ENCODE data around the gene GNAT2.

GNAT2 gene

DNA sequence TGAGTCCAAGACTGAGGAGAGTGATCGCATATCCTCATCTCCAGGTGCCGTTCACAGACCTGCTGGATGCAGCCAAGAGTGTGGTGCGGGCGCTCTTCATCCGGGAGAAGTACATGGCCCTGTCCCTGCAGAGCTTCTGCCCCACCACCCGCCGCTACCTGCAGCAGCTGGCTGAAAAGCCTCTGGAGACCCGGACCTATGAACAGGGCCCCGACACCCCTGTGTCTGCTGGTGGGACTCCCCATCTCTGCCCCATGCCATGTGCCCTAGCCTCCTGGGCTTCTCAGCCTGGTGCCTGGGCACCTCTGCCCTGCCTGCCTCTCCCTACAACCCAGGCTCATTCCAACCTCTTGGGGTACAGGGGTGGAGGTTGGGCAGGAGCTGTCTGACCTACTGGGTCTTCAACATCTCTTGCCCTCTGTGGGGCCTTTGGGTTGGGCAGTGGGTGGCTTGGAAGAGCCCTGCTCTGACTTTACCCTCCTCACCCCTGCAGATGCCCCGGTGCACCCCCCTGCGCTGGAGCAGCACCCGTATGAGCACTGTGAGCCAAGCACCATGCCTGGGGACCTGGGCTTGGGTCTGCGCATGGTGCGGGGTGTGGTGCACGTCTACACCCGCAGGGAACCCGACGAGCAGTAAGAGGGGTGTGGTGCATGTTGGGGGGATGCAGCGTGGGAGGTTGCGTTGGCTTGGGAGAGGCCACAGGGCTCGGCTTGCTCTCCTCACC is 7.4 kb upstream of the GNAT2 start:
- no peak for DNase-seq

DNA sequence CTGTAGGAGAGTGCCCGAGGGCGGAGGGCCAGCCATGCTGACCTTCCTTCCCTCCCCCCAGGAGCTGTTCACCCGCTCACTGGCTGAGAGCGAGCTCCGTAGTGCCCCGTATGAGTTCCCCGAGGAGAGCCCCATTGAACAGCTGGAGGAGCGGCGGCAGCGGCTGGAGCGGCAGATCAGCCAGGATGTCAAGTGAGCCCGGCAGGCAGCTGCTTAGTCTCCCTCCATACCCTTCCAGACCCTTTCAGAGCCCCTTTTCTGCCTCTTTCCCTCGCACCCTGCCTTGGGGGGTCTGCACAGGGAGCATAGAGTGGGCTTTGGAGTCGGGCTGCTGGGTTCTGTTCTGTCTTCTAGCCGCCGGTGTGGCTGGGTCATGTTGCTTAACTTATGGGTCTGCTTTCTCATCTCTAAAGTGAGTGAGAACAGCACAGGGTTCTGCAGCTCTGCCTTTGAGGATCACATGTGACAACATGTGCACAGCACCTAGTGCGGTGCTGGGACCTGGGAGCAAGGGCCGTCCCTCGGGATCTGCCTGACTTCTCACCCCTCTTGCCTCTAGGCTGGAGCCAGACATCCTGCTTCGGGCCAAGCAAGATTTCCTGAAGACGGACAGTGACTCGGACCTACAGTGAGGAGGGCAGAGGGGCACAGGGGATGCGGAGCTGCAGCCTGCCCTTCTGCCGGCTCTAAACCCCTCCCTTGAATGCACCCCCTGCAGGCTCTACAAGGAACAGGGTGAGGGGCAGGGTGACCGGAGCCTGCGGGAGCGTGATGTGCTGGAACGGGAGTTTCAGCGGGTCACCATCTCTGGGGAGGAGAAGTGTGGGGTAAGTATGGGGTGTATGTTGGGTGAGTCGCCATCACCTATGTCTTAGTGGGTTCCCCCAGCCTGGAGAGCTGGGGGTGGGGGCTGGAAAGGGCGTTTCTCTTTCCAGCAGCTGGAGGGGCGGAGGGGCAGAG is 6.5 kb upstream of the GNAT2 start:
- DNase-seq, result no peak

DNA sequence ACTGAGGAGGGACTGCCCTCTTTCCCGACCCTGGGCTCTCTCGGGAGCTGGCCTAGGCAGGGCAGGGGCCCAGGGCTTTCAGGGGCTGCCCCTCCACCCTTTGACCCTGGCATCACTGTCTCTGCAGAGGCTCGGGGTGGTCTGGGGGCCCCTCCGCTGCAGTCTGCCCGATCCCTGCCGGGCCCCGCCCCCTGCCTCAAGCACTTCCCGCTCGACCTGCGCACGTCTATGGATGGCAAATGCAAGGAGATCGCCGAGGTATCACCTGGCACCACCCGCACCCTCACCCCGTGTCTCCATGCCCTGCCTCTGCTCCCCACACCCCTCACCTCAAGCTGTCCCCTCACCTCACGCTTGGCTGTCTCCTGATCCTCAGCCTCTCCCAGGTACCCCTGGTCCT is 5.8 kb upstream of the GNAT2 start:
- DNase-seq, result no peak

DNA sequence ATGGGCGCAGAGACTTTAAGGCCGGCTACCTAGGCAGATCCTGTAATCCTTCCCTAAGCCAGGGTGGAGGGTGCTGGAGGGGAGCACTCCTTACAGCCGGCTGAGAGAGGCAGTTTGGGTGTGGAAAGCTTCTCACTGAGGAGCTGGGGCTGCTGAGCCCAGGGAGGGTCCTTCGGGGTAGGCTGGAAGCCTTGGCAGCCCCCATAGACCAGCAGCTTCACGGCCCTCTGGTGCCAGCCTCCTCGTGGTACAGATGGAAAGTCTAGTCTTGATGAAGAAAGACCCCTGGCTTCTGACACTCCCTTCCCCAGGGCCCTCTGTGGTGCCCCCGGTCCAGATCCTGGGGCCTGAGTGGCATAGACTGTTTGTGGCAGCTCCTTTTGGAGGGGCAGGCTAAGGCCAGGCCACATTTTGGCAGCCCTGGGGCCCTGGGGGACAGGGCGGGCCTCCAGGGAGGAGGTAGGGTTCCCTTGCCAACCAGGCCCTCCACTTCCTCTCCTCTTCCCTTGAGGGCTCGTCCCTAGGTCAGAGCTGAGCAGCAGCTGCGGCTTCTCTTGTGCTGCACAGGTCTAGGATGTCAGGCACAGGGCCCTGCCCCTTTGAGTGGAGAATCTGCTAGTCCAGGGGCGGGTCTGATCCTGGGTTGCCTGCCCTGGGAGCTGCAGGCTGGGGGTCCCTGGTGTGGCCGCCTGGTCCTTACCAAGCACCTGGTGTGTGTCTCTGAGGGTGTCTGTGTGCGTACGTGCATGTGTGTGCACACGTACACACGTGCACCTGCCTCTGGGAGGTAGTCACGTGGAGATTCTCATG is 5.0 kb upstream of the GNAT2 start:
- no peak for DNase-seq

DNA sequence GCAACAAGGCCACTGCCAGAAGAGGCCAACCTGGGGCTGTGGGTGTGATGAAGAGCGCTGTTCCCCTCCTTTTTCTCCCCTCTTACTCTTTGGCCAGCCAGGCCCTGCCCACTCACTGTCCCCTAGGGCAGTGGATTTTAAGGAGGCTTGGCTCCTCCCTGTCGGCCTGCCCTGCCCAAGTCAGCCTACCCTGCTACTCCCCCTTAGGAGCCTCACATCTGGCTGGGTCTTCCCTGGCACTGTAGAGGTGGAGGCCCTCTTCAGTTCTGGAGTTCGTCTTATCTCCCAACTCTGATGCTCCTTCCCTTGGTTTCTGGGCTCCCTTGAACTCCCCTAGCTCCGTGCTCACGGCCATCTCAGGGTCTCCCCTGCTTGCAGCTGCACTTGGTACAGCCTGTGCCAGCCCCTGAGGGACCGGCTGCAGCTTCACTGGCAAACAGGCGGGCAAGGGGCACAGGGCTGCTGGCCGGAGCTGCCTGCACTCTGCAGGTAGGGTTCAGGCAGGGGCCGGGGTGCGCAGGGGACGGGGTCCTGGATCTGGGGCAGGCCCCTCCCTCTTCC is 4.3 kb upstream of the GNAT2 start:
- DNase-seq, result no peak

DNA sequence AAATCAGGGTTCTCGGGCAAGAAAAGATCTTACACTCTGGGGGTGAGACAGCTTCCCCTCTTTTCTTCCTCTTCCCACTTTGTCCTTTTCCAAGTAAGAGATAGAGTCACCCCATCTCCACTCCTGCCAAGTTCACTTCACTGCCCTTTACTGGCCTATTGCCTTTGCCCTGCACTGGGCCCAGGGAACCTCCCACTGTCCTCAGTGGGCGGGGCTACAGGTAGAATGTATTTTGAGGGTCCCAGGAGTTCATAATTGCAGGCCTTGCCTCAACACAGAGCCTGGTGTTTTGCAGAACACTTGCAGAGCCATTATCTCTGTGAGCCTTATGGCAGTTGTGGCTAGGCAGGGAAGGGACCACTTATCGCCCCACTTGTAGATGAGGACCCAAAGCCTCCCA is 3.5 kb upstream of the GNAT2 start:
- DNase-seq, result no peak

DNA sequence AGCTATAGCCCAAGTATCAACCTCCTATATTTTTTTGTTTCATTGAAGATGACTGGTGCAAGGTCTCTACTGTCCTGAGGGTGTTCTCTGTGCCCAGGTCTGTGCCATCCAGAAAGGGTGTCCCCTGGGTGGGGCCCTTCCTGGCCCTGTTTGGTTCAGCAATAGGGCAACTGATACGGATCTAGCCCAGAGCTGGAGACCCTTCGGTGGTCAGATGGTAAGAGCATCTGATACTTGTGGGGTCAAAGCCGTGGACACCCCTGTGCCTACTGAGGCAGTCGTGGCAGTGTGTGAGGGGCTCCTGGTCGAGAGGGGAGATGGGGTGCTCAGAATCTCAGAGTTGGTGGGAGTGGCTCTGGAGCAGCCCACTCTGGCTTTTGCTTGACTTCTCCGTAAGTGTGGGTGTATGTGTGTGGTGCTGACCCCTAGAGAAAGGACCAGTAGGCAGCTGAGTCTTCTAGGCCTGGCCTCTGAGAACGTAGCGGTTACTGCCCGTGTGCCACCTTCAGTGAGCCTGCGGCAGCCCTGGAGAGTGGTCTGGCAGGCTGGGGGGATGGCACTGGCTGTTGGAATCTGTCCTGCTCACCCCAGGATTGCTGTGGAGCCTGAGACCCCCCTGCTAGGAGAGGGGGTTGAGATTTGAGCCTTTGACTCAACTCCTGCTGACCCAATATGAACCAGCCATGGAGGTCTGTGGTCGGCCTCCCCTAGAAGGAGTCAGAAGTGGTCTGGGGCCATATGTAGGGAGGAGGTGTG is 2.9 kb upstream of the GNAT2 start:
- DNase-seq, result no peak

DNA sequence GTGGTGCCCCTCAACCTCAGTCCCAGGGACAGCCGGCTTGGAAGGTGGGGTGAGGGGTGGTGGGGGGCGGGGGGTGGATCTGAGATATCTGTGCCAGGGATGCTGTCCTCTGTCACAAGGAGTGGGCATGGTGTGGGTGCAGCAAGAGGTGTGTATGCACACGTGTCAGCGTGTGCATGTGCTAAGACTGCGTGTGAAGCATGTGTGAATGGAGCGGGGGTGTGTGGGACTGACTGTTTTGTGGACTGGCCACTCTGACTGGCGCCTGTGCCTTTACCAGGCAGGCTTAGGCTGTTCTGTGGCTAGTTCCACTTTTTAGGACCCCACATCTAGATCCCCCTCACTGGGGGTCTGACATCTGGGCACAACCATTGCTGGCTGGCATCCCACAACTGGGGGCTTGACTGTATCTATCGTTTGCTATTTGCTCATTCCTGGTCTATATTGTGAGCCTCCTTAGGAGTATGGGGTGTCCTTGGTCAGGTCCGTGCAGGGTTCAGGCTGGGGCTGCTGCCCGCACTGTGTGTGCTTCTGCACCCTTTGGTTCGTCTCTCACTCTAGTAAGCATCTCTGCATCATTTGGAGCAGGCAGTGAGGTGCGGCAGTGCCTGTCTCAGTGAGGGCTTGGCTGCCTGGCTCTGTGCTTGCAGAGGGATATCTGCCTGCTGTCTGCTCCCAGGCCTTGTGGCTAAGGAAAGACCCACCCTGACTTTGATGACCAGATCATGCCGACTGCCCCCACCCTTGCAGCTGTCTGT is 2.1 kb upstream of the GNAT2 start:
- no peak for DNase-seq

DNA sequence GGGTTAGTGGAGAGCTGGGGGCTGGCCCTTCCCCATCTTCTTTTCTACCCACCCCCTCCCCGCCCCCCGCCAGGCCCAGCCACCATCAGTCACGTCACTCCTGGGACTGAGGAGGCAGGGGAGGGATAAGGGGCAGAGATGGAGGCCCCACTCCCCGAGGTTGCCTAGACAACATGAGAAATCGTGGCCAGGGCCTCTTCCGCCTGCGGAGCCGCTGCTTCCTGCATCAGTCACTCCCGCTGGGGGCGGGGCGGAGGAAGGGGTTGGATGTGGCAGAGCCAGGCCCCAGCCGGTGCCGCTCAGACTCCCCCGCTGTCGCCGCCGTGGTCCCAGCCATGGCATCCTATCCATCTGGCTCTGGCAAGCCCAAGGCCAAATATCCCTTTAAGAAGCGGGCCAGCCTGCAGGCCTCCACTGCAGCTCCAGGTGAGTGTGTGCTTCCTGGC is 1.4 kb upstream of the GNAT2 start:
- peak; percentile 84 to 95 for DNase-seq

DNA sequence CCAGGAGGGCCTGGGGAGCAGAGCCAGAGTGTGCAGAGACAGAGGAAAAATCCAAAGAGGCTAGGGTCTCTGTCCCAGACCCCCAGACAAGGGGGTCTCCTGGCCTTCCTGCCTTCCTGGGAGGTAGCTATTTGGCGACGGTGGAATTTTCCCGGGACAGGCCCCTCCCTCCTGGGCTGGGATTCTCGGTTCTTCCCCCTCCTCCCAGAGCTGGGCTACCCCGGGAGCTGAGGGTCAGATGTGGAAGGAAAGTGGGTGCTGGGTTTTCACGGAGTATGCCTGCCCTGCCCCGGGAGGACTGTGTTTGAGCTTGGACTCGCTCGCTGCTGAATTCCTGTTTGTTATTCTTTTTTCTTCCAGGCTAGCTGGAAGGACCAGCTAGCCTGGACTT is 980 bp upstream of the GNAT2 start:
- peak; percentile 9 to 35 for DNase-seq

DNA sequence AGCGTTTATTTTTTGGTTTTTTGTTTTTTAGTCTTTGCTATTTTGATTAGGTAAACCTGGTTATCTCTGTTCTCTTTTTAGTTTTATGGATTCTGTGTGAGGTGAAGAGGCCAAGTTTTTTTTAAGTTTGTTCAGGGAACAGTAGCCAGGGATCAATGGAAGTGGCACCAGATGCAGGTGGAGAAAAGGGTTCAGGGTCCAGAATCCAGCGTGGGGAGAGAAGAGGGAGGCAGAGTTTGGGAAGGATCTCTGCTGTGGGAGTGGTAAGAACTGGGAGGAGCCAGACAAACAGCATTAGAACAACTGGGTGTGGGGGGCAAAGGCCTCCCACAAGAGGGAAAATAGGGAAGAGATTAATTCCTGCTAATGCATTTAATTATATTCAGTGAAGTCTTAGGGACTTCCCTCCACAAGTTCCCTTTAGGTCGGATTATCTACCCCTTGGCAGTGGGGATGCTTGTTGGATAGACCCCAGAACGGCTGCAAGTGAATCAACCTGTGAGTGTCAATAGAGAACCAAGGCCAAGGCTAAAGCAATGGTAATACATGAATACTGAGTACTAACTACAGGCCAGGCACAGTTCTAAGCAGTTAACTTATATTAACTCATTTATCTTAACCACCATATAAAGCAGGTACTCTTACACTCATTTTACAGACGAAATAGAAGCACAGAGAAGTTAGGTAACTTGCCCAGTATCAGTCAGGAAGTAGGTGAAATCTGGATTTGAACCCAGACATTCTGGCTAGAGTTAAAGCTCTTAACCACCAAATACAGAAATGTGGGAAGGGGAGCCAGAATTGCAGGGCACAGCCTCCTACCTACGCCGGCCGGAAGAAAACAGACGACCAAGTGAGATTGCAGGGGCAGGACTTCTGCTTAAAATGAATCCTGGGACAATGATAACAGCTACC is 498 bp downstream of the GNAT2 start:
- peak in 1 of 2 experiments; percentile 19 for DNase-seq

DNA sequence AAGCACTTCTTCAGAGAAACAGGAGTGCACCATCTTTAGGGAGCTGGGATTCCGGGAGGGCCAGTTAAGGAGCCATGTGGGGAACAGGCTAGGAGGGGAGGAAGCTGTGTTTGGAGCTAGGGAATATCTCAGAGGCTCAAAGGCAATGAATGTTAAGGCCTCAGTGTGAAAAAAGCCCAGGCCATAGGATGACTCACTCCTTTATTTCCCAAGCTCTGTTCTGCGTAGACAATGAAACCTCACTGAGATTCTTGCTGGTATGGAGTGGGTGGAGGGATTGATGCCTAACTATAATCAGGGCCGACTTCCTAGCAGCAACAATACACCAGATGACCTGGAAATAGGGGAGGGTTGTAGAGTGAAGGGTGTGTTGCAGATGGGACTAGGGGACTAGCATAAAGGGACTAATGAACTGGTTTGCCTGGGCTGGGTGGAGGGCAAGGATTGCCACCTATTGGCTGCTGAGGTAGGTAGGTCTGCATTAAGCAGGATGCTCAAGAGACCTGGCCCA is 2.1 kb downstream of the GNAT2 start:
- DNase-seq, result no peak

DNA sequence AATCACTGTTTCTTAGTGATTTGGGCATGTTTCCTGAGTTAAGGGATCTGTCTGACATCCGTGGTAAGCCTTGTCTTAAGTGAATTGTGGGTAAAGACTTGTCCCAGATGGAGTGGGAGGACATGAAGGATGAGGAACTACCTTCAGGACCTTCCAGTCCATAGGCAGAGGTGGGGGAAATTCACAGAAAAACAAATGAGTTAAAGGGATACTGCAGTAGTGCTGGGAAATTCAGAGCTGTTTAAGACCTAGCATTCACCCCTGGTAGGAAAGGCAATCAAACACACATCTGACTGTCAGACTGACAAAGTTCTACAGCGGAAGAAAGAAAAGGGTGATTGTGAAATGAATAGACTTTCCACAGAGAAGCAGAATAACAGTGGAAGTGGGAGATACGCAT is 3.0 kb downstream of the GNAT2 start:
- DNase-seq, result no peak

DNA sequence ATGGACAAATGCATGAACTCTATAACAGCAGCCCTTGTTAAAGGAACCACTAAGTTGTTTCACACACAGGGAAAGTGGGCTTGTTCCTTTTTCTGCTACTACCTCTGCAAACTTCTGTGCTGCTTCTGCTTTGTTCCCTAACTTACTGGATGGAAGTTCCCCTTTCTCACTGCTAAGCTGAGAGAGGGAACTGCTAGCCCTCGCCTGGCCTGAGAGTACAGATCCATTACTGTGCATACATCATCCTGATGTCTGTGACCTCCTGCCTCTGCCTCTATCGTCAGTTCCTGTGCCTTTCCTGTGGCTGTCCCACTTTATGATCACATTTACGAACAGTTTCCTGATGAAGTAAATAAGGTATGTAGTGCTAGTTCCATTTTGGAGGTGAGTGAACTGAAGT is 3.5 kb downstream of the GNAT2 start:
- no peak for DNase-seq

DNA sequence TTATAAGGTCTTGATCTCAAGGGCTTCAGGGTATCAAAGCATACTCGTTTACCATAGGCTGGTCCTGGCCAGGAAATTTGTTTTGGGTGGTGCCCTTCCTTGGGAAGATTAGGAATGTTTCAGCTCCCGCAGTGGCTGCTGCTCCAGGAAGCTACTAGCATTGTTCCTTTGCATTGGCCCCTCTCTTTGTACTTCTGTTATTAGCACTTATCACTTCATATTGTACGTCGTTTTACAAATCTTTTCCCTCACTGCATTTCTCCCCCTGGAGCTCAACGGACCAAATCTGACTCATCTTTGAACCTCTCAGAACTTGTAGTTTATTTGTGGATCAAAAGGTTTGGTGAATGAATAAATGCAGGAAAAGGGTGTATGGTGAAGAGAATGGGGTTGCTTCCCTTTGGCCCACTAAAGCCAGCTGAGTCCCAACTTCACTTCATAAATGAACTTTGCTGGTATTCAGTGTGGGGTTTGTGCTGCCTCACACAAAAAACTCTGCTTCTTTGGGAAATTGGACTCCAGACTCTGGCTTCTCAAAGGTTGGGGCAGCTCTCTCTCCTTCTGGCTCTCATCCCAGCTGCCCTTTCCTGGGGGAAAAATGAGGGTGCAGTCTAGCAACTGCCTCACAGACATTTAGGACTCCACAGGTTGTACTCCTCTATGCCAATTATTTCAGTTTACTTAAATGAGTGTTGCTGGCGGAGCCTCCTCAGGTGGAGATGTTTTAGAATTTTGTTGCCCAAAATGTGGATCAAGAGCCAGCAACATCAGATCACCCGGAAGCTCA is 5.9 kb downstream of the GNAT2 start:
- no peak for DNase-seq

DNA sequence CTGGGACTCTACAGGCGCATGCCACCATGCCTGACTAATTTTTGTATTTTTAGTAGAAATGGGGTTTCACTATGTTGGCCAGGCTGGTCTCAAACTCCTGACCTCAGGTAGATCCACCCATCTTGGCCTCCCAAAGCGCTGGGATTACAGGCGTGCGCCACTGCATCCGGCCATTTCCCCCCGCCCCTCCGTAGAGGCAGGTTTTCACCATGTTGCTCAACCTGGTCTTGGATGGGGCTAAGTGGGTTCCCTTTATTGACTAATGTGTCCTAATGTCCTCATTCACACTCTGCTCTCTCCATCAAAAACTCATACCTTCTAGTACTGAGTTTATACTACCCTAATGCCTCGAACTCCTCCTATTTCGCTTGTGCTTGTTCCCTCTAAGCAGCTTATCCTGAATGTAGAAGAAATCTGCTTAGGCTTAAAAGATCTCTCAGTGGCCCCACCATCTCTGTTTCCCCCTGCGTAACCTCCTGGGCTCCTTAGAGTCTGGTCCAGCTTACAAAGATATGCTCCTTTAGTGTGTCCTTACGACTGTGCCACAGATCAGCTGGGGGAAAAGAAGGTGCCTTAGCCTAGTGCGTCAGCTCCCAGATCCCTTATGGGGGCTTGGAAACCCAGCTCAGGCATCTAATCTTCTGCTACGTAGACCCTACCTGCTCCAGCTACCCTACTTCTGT is 8.0 kb downstream of the GNAT2 start:
- no peak for DNase-seq

DNA sequence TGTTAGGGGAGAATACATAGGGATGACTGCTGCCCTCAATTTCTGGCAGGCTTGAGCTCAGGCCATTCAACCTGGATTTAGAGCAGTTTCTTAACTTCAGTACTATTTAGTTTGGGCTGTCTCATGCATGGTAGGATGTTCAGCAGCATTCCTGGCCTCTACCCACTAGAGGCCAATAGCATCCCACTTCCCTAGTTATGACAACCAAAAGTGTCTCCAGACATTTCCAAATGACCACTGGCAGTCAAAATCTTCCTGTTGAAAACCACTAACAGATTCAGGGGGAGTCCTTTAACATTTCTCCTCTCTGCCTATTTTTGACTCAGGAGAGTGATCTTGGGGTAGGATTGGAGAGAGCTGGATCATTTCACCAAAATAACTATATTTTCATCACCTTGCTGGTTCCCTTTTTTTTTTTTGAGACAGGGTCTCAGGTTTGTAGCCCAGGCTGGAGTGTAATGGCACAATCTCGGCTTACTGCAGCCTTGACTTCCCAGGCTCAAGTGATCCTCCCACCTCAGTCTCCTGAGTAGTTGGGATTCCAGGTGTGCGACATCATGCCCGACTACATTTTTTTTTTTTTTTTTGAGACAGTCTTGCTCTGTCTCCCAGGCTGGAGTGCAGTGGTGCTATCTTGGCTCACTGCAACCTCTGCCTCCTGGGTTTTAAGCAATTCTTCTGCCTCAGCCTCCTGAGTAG is 8.7 kb downstream of the GNAT2 start:
- no peak for DNase-seq

DNA sequence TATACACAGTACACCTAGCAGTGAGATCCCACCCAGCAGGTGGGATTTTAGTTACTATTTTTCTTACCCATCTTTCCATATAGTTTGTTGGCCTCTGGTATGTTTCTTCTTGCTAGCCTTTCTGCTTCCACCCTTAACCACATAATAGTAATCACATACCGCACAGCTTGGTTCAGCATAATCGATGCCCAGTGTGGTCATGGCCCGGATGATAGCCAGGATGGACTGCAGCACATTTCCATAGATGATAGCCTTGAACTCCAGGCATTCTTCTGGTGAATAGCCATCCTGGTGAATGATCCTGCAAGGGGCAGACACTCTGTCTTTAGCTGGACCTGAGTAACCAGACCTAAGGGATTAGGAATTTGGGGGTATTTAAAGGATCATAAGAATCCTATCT is 9.5 kb downstream of the GNAT2 start:
- no peak for DNase-seq
